ENCODE measurements around the gene SOD2.
"Not testable (repeated sequence)": the region's sequence is repeated elsewhere in the genome, so short reads cannot be mapped to it uniquely, and the experiment has no call there.

DNA sequence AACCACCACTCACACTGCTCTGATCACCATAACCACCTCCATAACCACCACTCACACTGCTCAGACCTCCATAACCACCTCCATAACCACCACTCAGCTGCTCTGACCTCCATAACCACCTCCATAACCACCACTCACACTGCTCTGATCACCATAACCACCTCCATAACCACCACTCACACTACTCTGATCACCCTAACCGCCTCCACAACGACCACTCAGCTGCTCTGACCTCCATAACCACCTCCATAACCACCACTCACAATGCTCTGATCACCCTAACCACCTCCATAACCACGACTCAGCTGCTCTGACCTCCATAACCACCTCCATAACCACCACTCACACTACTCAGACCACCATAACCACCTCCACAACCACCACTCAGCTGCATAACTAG is 19.3 kb upstream of the SOD2 start:
- TF ChIP-seq, protein P1, sequence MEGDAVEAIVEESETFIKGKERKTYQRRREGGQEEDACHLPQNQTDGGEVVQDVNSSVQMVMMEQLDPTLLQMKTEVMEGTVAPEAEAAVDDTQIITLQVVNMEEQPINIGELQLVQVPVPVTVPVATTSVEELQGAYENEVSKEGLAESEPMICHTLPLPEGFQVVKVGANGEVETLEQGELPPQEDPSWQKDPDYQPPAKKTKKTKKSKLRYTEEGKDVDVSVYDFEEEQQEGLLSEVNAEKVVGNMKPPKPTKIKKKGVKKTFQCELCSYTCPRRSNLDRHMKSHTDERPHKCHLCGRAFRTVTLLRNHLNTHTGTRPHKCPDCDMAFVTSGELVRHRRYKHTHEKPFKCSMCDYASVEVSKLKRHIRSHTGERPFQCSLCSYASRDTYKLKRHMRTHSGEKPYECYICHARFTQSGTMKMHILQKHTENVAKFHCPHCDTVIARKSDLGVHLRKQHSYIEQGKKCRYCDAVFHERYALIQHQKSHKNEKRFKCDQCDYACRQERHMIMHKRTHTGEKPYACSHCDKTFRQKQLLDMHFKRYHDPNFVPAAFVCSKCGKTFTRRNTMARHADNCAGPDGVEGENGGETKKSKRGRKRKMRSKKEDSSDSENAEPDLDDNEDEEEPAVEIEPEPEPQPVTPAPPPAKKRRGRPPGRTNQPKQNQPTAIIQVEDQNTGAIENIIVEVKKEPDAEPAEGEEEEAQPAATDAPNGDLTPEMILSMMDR (conservative IDR thresholded peaks at IDR 0.05; ENCODE audit: low read depth, low read length), result not testable (repeated sequence)
- TF ChIP-seq EZH2 (IDR thresholded peaks at IDR 0.05; ENCODE audit: low read length, unreplicated experiment); EZH2phosphoT487 (IDR thresholded peaks at IDR 0.05; ENCODE audit: borderline replicate concordance, low read length): not testable (repeated sequence)

All from PC-3 (cell line).